GM04503 (cell line): ENCODE data around the gene KCNMB4.
"Not testable (repeated sequence)": the region's sequence is repeated elsewhere in the genome, so short reads cannot be mapped to it uniquely, and the experiment has no call there.

ENCODE experiments used
- DNase-seq: peaks from one replicate; pipeline ENCODE4 v3.0.0-alpha.2; 2012; ENCODE audit warnings: low read depth

Gene KCNMB4

GRCh38 chr12:70372881-70373280 lies 6.8 kb downstream of the KCNMB4 start:
- no peak for DNase-seq

- no peak for DNase-seq
These were observed 13.8 kb downstream of the KCNMB4 start for GRCh38 chr12:70379846-70380245.

- no peak for DNase-seq
These were observed 17.4 kb downstream of the KCNMB4 start for GRCh38 chr12:70383484-70383883.

- DNase-seq, result no peak
These were observed 17.8 kb downstream of the KCNMB4 start for GRCh38 chr12:70383886-70384285.

GRCh38 chr12:70386771-70387170 lies 20.7 kb downstream of the KCNMB4 start:
- DNase-seq, result no peak

GRCh38 chr12:70389678-70390077 lies 23.6 kb downstream of the KCNMB4 start:
- DNase-seq, result no peak

GRCh38 chr12:70392631-70393030 lies 26.5 kb downstream of the KCNMB4 start:
- DNase-seq, result not testable (repeated sequence)

- DNase-seq, result peak; percentile 39
These were observed 27.9 kb downstream of the KCNMB4 start for GRCh38 chr12:70393787-70394499.

GRCh38 chr12:70398002-70398401 lies 31.9 kb downstream of the KCNMB4 start:
- DNase-seq, result no peak

- no peak for DNase-seq
These were observed 32.8 kb downstream of the KCNMB4 start for GRCh38 chr12:70398862-70399261.

- no peak for DNase-seq
These were observed 33.2 kb downstream of the KCNMB4 start for GRCh38 chr12:70399311-70399710.

- DNase-seq, result no peak
These were observed 34.0 kb downstream of the KCNMB4 start for GRCh38 chr12:70400124-70400523.

GRCh38 chr12:70402597-70402996 lies 36.5 kb downstream of the KCNMB4 start:
- no peak for DNase-seq

- no peak for DNase-seq
These were observed 37.7 kb downstream of the KCNMB4 start for GRCh38 chr12:70403826-70404225.

- no peak for DNase-seq
These were observed 42.1 kb downstream of the KCNMB4 start for GRCh38 chr12:70408004-70408790.

GRCh38 chr12:70415987-70416386 lies 49.9 kb downstream of the KCNMB4 start:
- no peak for DNase-seq

GRCh38 chr12:70417121-70417520 lies 51.0 kb downstream of the KCNMB4 start:
- DNase-seq, result no peak

- DNase-seq, result no peak
These were observed 52.0 kb downstream of the KCNMB4 start for GRCh38 chr12:70418101-70418500.

- DNase-seq, result no peak
These were observed 56.5 kb downstream of the KCNMB4 start for GRCh38 chr12:70422631-70423030.

GRCh38 chr12:70426620-70427019 lies 60.5 kb downstream of the KCNMB4 start:
- no peak for DNase-seq

GRCh38 chr12:70427611-70428010 lies 61.5 kb downstream of the KCNMB4 start:
- DNase-seq, result peak; percentile 9

GRCh38 chr12:70430400-70430799 lies 64.3 kb downstream of the KCNMB4 start:
- no peak for DNase-seq

- no peak for DNase-seq
These were observed 70.7 kb downstream of the KCNMB4 start for GRCh38 chr12:70436836-70437235.
